RWPE1 (cell line): ENCODE results near the gene LEPR.

ENCODE experiments used
- CTCF ChIA-PET: fragments of 350-600 bp; sonication (Branson Sonifier 250); formaldehyde crosslinking; extraction: SDS; loops from one replicate; lab custom pipeline; 2021; lab: Yijun Ruan, JAX
- POLR2A ChIA-PET: fragments of 400-600 bp; formaldehyde crosslinking; extraction: SDS; loops from one replicate; lab custom pipeline; 2020; ENCODE audit warnings: antibody characterized with exemption; ENCODE audit not compliant: low non-redundant PET; lab: Yijun Ruan, JAX
- DNase-seq: peaks from one replicate; pipeline ENCODE4 v3.0.0; 2012; ENCODE audit warnings: low spot score
- H3K27ac ChIP-seq: fragments of 450-650 bp; 2 replicates; pipeline ENCODE4 v1.5.1; 2017
- CTCF ChIP-seq: fragments of 450-650 bp; conservative IDR thresholded peaks from 2 replicates; pipeline ENCODE4 v1.5.1; 2017; ENCODE audit warnings: low read depth, mild to moderate bottlenecking

Gene LEPR

DNA sequence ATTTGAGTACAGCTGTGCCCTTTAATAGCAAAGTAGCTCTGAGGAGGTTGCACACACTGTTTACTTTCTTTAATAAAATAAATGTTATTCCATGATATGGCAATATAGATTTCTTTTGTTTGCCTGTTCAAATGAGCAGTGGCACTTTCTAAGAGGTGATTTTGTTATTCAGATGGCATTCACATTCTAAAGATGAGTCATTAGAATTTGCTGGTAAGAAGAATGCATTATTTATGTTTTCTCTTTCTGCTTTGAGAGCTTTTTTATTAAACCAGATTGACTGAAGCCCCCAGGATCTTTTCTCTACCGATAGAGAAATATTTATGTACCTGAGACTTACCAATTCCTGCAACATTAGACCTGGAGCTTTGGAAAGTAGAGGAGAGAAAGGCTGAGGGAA, 11.2 kb upstream of the LEPR start:
- POLR2A ChIA-PET = no interaction called here
- DNase-seq = no peak
- TF ChIP-seq CTCF = no peak
- CTCF ChIA-PET = no interaction called here
- H3K27ac ChIP-seq = no peak overlapping the region

- no peak for TF ChIP-seq CTCF
- DNase-seq = no peak
- POLR2A ChIA-PET = no interaction called here
- H3K27ac ChIP-seq = no peak overlapping the region
- CTCF ChIA-PET = no interaction called here
These were observed 10.6 kb upstream of the LEPR start for GRCh38 chr1:65409816-65410326.

- H3K27ac ChIP-seq = no peak overlapping the region
- no peak for DNase-seq
- no peak for TF ChIP-seq CTCF
- ChIA-PET POLR2A (no interaction called here), CTCF (no interaction called here)
These were observed 8.0 kb upstream of the LEPR start for GRCh38 chr1:65412256-65412983.

DNA sequence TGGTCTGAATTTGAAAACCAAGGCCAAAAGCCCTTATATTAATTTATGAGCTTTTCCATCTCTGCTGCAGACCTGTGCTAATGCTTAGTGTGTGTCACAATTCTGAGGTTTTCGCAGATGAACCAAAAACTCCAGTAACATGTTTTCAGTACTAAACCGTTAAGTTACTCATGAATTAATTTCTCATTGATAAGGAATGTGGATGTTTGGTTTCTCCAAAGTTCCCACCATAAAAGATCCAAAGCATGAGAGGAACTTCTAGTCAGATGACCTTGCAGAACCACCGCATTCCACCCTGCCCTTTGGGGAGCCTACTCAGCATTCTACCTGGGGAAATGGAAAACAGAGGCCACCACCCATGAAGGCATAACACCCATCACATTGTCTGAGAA, 7.5 kb upstream of the LEPR start:
- no peak for DNase-seq
- no peak overlapping the region for H3K27ac ChIP-seq
- TF ChIP-seq CTCF = no peak
- CTCF ChIA-PET = no interaction called here
- POLR2A ChIA-PET = no interaction called here

- no peak for TF ChIP-seq CTCF
- H3K27ac ChIP-seq = no peak overlapping the region
- POLR2A ChIA-PET = no interaction called here
- CTCF ChIA-PET = no interaction called here
- no peak for DNase-seq
These were observed 5.9 kb upstream of the LEPR start for GRCh38 chr1:65414538-65414937.

DNA sequence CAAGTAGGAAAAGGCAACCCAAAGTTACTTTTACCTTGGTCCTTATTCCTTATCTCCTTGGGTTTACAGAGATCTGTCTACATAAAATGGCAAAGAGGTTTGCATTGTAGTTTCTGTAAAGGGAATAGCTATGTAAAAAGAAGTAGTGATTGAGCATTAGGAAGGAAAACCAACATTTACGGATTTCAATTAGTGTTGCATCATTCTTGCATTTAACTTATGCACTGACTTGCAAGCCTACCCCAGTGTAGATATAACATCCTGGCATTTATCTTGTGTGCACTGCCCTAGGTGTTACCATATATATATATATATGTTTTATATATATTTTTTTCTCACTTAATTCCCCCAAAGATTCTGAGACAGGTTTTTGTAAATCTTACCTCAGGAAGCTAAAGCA, 3.7 kb upstream of the LEPR start:
- POLR2A ChIA-PET = no interaction called here
- TF ChIP-seq CTCF = no peak
- CTCF ChIA-PET = no interaction called here
- no peak overlapping the region for H3K27ac ChIP-seq
- no peak for DNase-seq
